A673 (cell line): Measurements from ENCODE around the gene SENP2. TPM values are rescaled to one million over a fixed set of nuclear protein-coding genes. Genes with fewer than 3 reads are reported as not detected.

ENCODE experiments used
- BruUV-seq: library from RNA; stranded (reverse); fragments of 400-500 nt; replicated peaks from 2 replicates; lab custom pipeline; 2021; lab: Mats Ljungman, UMichigan
- CTCF ChIA-PET: fragments of 300-600 bp; sonication (Branson Sonifier 250); formaldehyde crosslinking; loops from one replicate; lab custom pipeline; 2022; ENCODE audit warnings: antibody characterized with exemption; lab: Charles Lee
- POLR2A ChIA-PET: fragments of 300-600 bp; sonication (Branson Sonifier 250); formaldehyde crosslinking; loops from one replicate; lab custom pipeline; 2022; ENCODE audit warnings: antibody characterized with exemption; ENCODE audit not compliant: low non-redundant PET; lab: Charles Lee
- DNase-seq: peaks from one replicate; pipeline ENCODE4 v3.0.0-alpha.2; 2015; ENCODE audit warnings: low spot score
- H3K27ac ChIP-seq: fragments of 200-600 bp; sonication (generic); 2 replicates; pipeline ENCODE4 v1.5.1; 2016; ENCODE audit warnings: mixed run types, low read depth, mild to moderate bottlenecking, mixed read lengths, antibody characterized with exemption, low read length; ENCODE audit not compliant: poor library complexity, severe bottlenecking
- H3K27me3 ChIP-seq: fragments of 200-600 bp; sonication (generic); replicated peaks from 2 replicates; pipeline ENCODE4 v1.6.1; 2017; ENCODE audit warnings: mixed run types, low read depth, mild to moderate bottlenecking, mixed read lengths, antibody characterized with exemption, low read length; ENCODE audit not compliant: insufficient read depth, poor library complexity
- H3K36me3 ChIP-seq: fragments of 200-600 bp; sonication (generic); 2 replicates; pipeline ENCODE4 v1.6.1; 2016; ENCODE audit warnings: mixed run types, mild to moderate bottlenecking, mixed read lengths, antibody characterized with exemption, low read length; ENCODE audit not compliant: insufficient read depth, poor library complexity, severe bottlenecking
- H3K4me1 ChIP-seq: fragments of 200-600 bp; sonication (generic); 2 replicates; pipeline ENCODE4 v1.6.1; 2017; ENCODE audit warnings: mixed run types, mild to moderate bottlenecking, mixed read lengths, antibody characterized with exemption, low read length; ENCODE audit not compliant: insufficient read depth, poor library complexity, severe bottlenecking
- H3K4me3 ChIP-seq: fragments of 200-600 bp; sonication (generic); 2 replicates; pipeline ENCODE4 v1.5.1; 2016; ENCODE audit warnings: low read depth, mixed run types, mild to moderate bottlenecking, mixed read lengths, low read length; ENCODE audit not compliant: poor library complexity, severe bottlenecking
- H3K9me3 ChIP-seq: fragments of 200-600 bp; sonication (generic); 2 replicates; pipeline ENCODE4 v1.6.1; 2016; ENCODE audit warnings: mixed run types, low read depth, mild to moderate bottlenecking, mixed read lengths, antibody characterized with exemption, low read length; ENCODE audit not compliant: poor library complexity, severe bottlenecking
- EZH2 ChIP-seq: fragments of 200-600 bp; sonication (generic); IDR thresholded peaks from 2 replicates; pipeline ENCODE4 v1.6.1; 2017; ENCODE audit warnings: borderline replicate concordance, low read depth, mild to moderate bottlenecking, mixed read lengths, antibody characterized with exemption, low read length; ENCODE audit not compliant: poor library complexity, severe bottlenecking
- intact Hi-C: fragments of 100-400 bp; cut with micrococcal nuclease; formaldehyde crosslinking; loops from one replicate; pipeline ENCODE4 v1.10.0; 2022; ENCODE audit not compliant: unreplicated experiment
- total RNA-seq: library from RNA; stranded (reverse); gene quantifications from 2 replicates; pipeline ENCODE4 v1.2.3, GENCODE V29; 2021
- TF ChIP-seq, protein P1 (sequence below): fragments of 300-800, 200-600 bp; sonication (generic); conservative IDR thresholded peaks from 2 replicates; pipeline ENCODE4 v1.5.1; 2017; ENCODE audit warnings: low read depth, mild to moderate bottlenecking, antibody characterized with exemption, low read length, moderate library complexity, mixed read lengths

The SENP2 gene
- total RNA-seq, 1 experiment from 2014 or later: 43.4 TPM

DNA sequence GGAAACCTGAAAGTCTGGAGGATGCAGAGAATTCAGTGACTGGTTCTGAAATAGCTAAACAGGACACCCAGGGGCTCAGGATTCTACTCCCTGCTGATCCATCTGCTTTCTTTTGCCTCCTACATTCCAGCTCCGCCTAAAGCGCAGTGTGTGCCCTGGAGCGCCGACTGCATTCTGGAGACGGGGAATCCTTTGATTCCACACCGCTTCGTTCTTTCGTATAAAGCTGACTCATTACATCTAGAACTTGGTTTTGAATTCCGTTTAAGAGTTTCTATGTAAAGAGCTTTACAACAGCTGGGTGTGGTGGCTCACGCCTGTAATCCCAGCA lies 61.8 kb downstream of the SENP2 start:
- no TSS peak for BruUV-seq
- Histone ChIP-seq H3K4me3 (no peak overlapping the region), H3K27ac (no peak overlapping the region), H3K4me1 (no peaks in the 10 kb centered on the region), H3K27me3 (no peaks in the 10 kb centered on the region), H3K36me3 (peaks cover 64% of the 10 kb centered on the region), H3K9me3 (no peaks in the 10 kb centered on the region)
- ChIA-PET POLR2A (no interaction called here), CTCF (no interaction called here)
- no peak for DNase-seq
- TF ChIP-seq, protein P1, sequence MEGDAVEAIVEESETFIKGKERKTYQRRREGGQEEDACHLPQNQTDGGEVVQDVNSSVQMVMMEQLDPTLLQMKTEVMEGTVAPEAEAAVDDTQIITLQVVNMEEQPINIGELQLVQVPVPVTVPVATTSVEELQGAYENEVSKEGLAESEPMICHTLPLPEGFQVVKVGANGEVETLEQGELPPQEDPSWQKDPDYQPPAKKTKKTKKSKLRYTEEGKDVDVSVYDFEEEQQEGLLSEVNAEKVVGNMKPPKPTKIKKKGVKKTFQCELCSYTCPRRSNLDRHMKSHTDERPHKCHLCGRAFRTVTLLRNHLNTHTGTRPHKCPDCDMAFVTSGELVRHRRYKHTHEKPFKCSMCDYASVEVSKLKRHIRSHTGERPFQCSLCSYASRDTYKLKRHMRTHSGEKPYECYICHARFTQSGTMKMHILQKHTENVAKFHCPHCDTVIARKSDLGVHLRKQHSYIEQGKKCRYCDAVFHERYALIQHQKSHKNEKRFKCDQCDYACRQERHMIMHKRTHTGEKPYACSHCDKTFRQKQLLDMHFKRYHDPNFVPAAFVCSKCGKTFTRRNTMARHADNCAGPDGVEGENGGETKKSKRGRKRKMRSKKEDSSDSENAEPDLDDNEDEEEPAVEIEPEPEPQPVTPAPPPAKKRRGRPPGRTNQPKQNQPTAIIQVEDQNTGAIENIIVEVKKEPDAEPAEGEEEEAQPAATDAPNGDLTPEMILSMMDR: no peak
- TF ChIP-seq EZH2: no peak
- intact Hi-C loops: no loop called here

DNA sequence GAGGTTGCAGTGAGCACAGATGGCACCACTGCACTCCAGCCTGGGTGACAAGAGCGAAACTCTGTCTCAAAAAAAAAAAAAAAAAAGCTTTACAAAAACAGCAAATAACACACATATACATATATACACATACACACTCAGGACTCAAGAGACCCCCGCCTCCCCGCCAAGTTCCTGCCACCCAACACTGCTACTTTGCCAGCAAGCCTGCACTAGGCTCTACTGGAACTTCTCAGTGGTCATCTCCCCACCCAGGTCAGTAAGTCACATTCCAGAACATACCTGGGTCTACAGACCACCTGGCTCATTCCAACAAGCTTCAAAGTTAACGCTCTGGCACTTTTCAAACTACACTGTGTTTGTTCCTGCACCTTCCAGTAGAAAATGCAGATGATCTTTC lies 62.3 kb downstream of the SENP2 start:
- Histone ChIP-seq H3K27ac (no peak overlapping the region), H3K9me3 (no peaks in the 10 kb centered on the region), H3K36me3 (peaks cover 64% of the 10 kb centered on the region), H3K4me3 (no peak overlapping the region), H3K4me1 (no peaks in the 10 kb centered on the region), H3K27me3 (no peaks in the 10 kb centered on the region)
- no peak for DNase-seq
- POLR2A ChIA-PET: no interaction called here
- TF ChIP-seq, protein P1: no peak
- no peak for TF ChIP-seq EZH2
- CTCF ChIA-PET: no interaction called here
- no TSS peak for BruUV-seq
- intact Hi-C loops: no loop called here

DNA sequence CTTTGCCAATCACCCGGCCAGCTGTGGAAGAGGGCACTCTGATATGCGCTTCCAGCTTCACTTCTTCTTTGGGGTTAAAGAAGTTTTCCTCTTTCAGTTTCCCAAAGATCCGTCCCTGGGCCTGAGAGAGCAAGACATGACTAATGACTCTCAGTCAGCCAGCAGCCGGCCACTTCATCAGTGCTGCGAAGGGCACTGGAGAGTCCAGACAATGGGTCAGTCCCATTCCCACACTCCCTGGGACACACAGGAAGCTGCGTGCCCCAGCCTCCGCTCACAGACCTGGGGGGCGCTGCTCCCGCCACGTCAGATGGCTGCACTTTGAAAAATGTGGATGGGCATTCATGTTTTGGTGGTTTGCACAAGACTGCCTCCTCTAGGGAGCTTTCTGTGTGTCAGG lies 63.3 kb downstream of the SENP2 start:
- no TSS peak for BruUV-seq
- peaks cover 68% of the 10 kb centered on the region for H3K36me3 ChIP-seq
- H3K4me1 ChIP-seq: no peaks in the 10 kb centered on the region
- intact Hi-C loops: no loop called here
- H3K27ac ChIP-seq: no peak overlapping the region
- no peaks in the 10 kb centered on the region for H3K27me3 ChIP-seq
- TF ChIP-seq, protein P1: no peak
- no peak for TF ChIP-seq EZH2
- no peak for DNase-seq
- ChIA-PET POLR2A (no interaction called here), CTCF (interaction anchor here (1.5 kb wide), 1 partner anchor 11 kb away, joined by 3 read pairs; no protein-coding TSS in a partner anchor)
- H3K4me3 ChIP-seq: no peak overlapping the region
- H3K9me3 ChIP-seq: no peaks in the 10 kb centered on the region
